ENCODE data around the gene PPP1R13L. TPM values are rescaled to one million over a fixed set of nuclear protein-coding genes. Genes with fewer than 3 reads are reported as not detected.
"Not testable (repeated sequence)": the region's sequence is repeated elsewhere in the genome, so short reads cannot be mapped to it uniquely, and the experiment has no call there.

PPP1R13L gene
- total RNA-seq, 1 experiment from 2014 or later, result 48.0 TPM

DNA sequence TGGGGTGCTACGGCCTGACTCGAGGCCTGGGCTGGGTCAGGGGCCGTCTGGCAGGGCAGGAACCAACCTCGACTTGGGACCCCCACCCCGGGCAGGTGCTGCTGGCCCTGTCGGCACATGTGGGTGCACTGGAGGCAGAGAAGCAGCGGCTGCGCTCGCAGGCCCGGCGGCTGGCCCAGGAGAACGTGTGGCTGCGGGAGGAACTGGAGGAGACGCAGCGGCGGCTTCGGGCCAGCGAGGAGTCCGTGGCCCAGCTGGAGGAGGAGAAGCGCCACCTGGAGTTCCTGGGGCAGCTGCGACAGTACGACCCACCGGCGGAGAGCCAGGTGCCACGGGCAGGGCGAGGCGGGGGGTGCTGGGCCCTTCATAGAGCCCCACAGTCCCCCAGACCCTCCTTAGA lies 58.4 kb downstream of the PPP1R13L start:
- DNase-seq (ENCODE audit: low spot score), result no peak

GRCh38 chr19:45345506-45345860 lies 59.4 kb downstream of the PPP1R13L start:
- no peak for DNase-seq (ENCODE audit: low spot score)

DNA sequence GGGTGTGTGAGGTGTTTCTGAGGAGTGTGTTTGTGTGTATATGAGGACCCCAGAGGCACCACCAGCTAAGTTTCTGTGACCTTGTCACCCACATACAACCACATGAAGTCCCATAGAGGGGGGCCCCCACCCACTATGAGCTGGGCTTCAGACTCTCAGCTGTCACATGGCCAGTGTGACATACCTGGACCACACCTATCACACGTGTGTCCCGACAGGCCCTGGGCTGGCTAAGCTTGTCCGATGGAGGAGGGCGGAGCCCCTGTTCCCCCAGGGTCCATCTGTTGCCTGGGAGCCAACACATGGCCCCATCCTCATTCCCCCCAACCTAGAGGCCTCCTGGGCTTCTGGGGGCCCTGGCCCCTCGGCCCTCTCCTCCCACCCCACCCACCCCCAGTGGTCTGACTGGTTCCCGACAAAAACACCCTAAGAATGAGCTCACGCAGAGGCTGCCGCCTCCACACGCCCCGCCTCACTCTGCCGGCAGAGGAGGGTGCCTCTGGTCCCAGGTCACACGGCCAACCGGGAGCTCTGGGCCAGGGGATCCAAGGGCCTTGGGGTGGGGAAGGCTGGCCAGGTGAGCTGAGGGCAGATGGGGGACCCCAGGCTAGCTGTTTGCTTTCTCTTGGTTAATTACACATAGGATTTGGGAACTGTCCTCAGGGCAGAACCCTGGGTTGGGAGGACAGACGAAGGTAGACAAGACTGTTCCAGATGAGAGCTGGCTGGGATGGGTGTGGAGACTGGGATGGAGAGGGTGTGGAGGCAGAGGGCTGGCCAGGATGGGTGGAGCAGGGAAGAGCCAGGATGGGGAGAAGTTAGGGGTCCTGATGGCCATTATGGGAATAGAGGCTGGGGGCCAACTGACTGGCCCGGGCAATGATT lies 60.0 kb downstream of the PPP1R13L start:
- DNase-seq (ENCODE audit: low spot score), result no peak

DNA sequence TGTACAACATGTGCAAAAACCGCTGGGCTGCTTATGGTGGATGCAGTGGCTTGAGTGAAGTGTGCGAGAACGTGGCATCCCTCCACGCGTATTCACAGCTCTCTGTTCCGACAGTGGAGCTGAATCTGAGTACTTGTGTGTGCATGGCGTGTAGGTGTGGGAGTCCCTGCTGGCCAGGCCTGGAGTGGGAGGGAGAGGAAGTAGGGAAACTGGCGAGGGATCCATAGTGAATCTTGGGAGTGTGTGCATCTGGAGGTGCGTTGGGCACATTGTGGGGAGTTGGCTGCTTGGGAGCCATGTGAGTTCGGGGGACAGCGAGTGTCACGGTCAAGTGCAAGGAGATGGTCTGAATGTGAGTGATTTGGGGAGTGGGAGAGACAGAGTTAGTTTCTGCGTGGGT lies 62.0 kb downstream of the PPP1R13L start:
- no peak for DNase-seq (ENCODE audit: low spot score)

- no peak for DNase-seq (ENCODE audit: low spot score)
Measured at GRCh38 chr19:45340899-45341453, 63.9 kb downstream of the PPP1R13L start.

DNA sequence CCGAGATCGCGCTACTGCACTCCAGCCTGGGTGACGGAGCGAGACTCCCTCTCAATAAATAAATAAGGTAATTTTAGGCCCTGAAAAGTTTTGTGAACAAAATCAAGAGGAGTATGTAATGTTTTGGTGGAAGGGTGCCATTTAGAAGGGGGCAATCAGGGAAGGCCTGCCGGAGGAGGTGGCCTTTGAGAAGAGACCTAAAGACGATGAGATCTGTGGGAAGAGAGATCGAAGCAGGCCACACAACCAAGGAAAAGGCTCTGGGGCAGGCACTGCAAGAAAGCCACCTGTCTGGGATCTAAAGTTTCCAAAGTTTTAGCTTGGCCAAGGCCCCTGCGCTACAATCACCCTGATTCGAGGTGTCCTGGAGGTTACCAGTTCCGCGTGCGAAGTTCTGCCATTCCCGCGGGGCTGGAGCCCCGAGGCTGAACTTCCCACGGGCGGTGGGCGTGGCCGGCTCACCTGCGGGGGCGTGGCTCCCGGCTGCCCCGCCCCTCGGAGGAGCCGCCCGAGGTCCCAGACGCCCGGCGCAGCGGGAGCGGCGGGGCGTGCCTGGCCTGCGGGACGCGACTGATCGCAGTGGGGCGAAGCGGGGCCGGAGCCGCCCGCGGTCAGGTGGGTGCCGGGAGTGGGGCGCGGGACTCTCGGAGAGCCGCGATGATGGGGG lies 64.5 kb downstream of the PPP1R13L start, which contains the start of gene KLC3:
KLC3 (plus strand) TSS at position 519 of the 667 bp plus-strand sequence. CDS start 4,792 bp downstream, outside the sequence.
- peak; percentile 77 for DNase-seq (ENCODE audit: low spot score)

DNA sequence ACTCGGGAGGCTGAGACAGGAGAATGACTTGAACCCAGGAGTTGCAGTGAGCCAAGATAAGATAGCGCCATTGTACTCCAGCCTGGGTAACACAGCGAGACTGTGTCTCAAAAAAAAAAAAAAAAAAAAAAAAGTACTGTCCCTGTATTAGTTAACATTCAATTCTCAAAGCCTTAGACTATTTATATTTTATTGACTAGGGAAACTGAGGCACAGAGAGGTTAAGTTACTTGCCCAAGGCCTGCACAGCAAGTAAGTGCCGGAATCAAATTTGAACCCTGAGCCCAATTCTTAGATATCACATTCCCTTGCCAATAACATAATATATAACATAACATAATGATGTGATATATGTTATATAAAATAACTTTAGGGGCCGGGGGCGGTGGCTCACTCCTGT lies 65.2 kb downstream of the PPP1R13L start:
- DNase-seq (ENCODE audit: low spot score), result no peak

- DNase-seq (ENCODE audit: low spot score), result no peak
Measured at GRCh38 chr19:45336696-45337251, 68.1 kb downstream of the PPP1R13L start.

- DNase-seq (ENCODE audit: low spot score), result not testable (repeated sequence)
Measured at GRCh38 chr19:45334881-45335280, 70.0 kb downstream of the PPP1R13L start.

DNA sequence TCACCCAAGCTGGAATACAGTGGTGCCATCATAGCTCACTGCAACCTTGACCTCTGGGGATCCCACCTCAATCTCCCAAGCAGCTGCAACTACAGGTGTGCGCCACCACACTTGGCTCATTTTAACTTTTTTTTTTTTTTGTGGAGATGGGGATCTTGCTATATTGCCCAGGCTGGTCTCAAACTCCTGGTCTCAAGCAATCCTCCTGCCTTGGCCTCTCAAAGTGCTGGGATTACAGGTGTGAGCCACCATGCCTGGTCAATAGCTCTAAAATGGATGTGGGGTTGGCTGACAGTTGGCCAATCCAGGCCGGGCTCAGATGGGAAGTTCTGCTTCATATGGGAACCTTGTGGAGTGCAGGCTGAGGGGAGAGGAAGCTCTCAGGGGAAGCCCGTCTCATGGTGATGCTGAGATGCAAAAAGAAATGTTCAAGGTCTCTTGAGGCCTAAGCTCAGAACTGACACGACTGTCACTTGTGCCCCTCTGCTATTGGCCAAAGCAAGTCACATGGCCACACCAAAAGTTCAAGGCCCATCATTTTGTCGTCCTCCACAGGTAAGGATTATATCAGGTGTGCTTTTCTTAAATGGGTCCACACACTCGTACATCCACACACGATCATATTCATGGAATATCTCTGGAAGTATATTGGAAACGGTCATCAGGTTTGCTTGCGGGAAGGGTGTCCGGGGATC lies 71.1 kb downstream of the PPP1R13L start:
- DNase-seq (ENCODE audit: low spot score), result no peak

GRCh38 chr19:45331411-45331810 lies 73.5 kb downstream of the PPP1R13L start:
- DNase-seq (ENCODE audit: low spot score), result no peak

Small RNA genes lying within 50 kb of the gene (small RNA-seq; reads per million reads assigned to genes)
- gene MIR6088, result not detected

Other genes with a start within 250 kb of the PPP1R13L start
- gene NKPD1, start 244.1 kb downstream of the PPP1R13L start, total RNA-seq (2014; rRNA removed; shearing (Covaris generic)), result 1.4 and 6.7 TPM in 2 replicates
- gene TRAPPC6A, start 226.8 kb downstream of the PPP1R13L start, total RNA-seq (2014; rRNA removed; shearing (Covaris generic)), result 34.2 and 51.1 TPM in 2 replicates
- 13.7 and 21.5 TPM in 2 replicates for gene BLOC1S3, start 226.3 kb downstream of the PPP1R13L start, total RNA-seq (2014; rRNA removed; shearing (Covaris generic))
- gene EXOC3L2, start 159.7 kb downstream of the PPP1R13L start, total RNA-seq (2014; rRNA removed; shearing (Covaris generic)), result not detected in 2 replicates
- gene MARK4, start 153.8 kb downstream of the PPP1R13L start, total RNA-seq (2014; rRNA removed; shearing (Covaris generic)), result 8.3 and 9.5 TPM in 2 replicates
- not detected in 2 replicates for gene CKM, start 82.2 kb downstream of the PPP1R13L start, total RNA-seq (2014; rRNA removed; shearing (Covaris generic))
- 0.05 and 0.64 TPM in 2 replicates for gene KLC3, start 64.3 kb downstream of the PPP1R13L start, total RNA-seq (2014; rRNA removed; shearing (Covaris generic))
- 40.9 and 49.8 TPM in 2 replicates for gene ERCC2, start 34.5 kb downstream of the PPP1R13L start, total RNA-seq (2014; rRNA removed; shearing (Covaris generic))
- 51.7 and 68.2 TPM in 2 replicates for gene POLR1G, start 1.6 kb upstream of the PPP1R13L start, total RNA-seq (2014; rRNA removed; shearing (Covaris generic))
- gene ERCC1, start 18.8 kb upstream of the PPP1R13L start, total RNA-seq (2014; rRNA removed; shearing (Covaris generic)), result 154 and 159 TPM in 2 replicates
- 218 and 253 TPM in 2 replicates for gene FOSB, start 62.9 kb upstream of the PPP1R13L start, total RNA-seq (2014; rRNA removed; shearing (Covaris generic))
- gene RTN2, start 92.0 kb upstream of the PPP1R13L start, total RNA-seq (2014; rRNA removed; shearing (Covaris generic)), result 11.4 and 15.4 TPM in 2 replicates
- 9.8 and 15.3 TPM in 2 replicates for gene PPM1N, start 93.4 kb upstream of the PPP1R13L start, total RNA-seq (2014; rRNA removed; shearing (Covaris generic))
- 443 and 506 TPM in 2 replicates for gene VASP, start 102.4 kb upstream of the PPP1R13L start, total RNA-seq (2014; rRNA removed; shearing (Covaris generic))
- gene OPA3, start 179.7 kb upstream of the PPP1R13L start, total RNA-seq (2014; rRNA removed; shearing (Covaris generic)), result 20.5 and 23.0 TPM in 2 replicates
- gene GPR4, start 197.1 kb upstream of the PPP1R13L start, total RNA-seq (2014; rRNA removed; shearing (Covaris generic)), result not detected in 2 replicates
- gene EML2, start 234.3 kb upstream of the PPP1R13L start, total RNA-seq (2014; rRNA removed; shearing (Covaris generic)), result 38.2 and 39.5 TPM in 2 replicates

All from HT-29 (cell line).